Epithelial cell of prostate (primary cell): ENCODE measurements around the gene ZNF705A.
A peak's percentile ranks its signal among the peaks of the same experiment; 100 is the strongest.
"Not testable (repeated sequence)": the region's sequence is repeated elsewhere in the genome, so short reads cannot be mapped to it uniquely, and the experiment has no call there.

Source experiments
- DNase-seq: peaks from one replicate; pipeline ENCODE4 v3.0.0-alpha.2; 2011; ENCODE audit warnings: low read depth, low spot score
- H3K27ac ChIP-seq: fragments of 450-650 bp; 2 replicates; pipeline ENCODE4 v1.5.1; 2017; ENCODE audit warnings: mild to moderate bottlenecking

The ZNF705A gene

GRCh38 chr12:8156845-8157244 is at the start of gene ZNF705A:
Gene ZNF705A (plus strand): TSS chr12:8157015. CDS start chr12:8172626, 15,611 bp downstream.
- peak within 1 kb of the TSS; percentile 75 for H3K27ac ChIP-seq
- peak; percentile 5 for DNase-seq

GRCh38 chr12:8108808-8109398 is 47.9 kb upstream of the ZNF705A start:
- peak; percentile 5 for DNase-seq
- H3K27ac ChIP-seq: no peak overlapping the region

- not testable (repeated sequence) for DNase-seq, H3K27ac ChIP-seq
These were observed 43.7 kb upstream of the ZNF705A start for GRCh38 chr12:8113117-8113516.

GRCh38 chr12:8120072-8120713 is 36.6 kb upstream of the ZNF705A start:
- H3K27ac ChIP-seq: no peak overlapping the region
- DNase-seq: no peak

- H3K27ac ChIP-seq: no peak within 1 kb of the TSS
- no peak for DNase-seq
These were observed 33.5 kb upstream of the ZNF705A start, which contains the start of gene CLEC4A for GRCh38 chr12:8123124-8123912. Gene CLEC4A (plus strand): TSS chr12:8123617. CDS start chr12:8123879, 262 bp downstream.

GRCh38 chr12:8127138-8127537 is 29.7 kb upstream of the ZNF705A start:
- no peak overlapping the region for H3K27ac ChIP-seq
- no peak for DNase-seq

GRCh38 chr12:8133636-8134397 is 23.0 kb upstream of the ZNF705A start:
- H3K27ac ChIP-seq, DNase-seq: not testable (repeated sequence)

GRCh38 chr12:8134398-8134930 is 22.4 kb upstream of the ZNF705A start:
- not testable (repeated sequence) for H3K27ac ChIP-seq, DNase-seq

GRCh38 chr12:8141647-8142046 is 15.2 kb upstream of the ZNF705A start:
- DNase-seq, H3K27ac ChIP-seq: not testable (repeated sequence)

GRCh38 chr12:8143261-8143660 is 13.6 kb upstream of the ZNF705A start:
- H3K27ac ChIP-seq: no peak overlapping the region
- DNase-seq: no peak

GRCh38 chr12:8145754-8146441 is 10.9 kb upstream of the ZNF705A start:
- H3K27ac ChIP-seq: no peak overlapping the region
- no peak for DNase-seq

GRCh38 chr12:8146442-8146771 is 10.4 kb upstream of the ZNF705A start:
- H3K27ac ChIP-seq: no peak overlapping the region
- DNase-seq: no peak

- DNase-seq: no peak
- H3K27ac ChIP-seq: no peak overlapping the region
These were observed 2.3 kb upstream of the ZNF705A start for GRCh38 chr12:8154526-8154925.

GRCh38 chr12:8156416-8156815 is 399 bp upstream of the ZNF705A start:
- H3K27ac ChIP-seq: peak overlapping the region; percentile 75
- no peak for DNase-seq

- no peak for DNase-seq
- peak overlapping the region; percentile 75 for H3K27ac ChIP-seq
These were observed 826 bp downstream of the ZNF705A start for GRCh38 chr12:8157484-8158198.

- not testable (repeated sequence) for DNase-seq, H3K27ac ChIP-seq
These were observed 16.1 kb downstream of the ZNF705A start for GRCh38 chr12:8172911-8173310.

- DNase-seq: peak; percentile 1
- not testable (repeated sequence) for H3K27ac ChIP-seq
These were observed 23.3 kb downstream of the ZNF705A start for GRCh38 chr12:8179989-8180585.

- not testable (repeated sequence) for DNase-seq
These were observed 24.5 kb downstream of the ZNF705A start for GRCh38 chr12:8181271-8181670.

GRCh38 chr12:8182923-8183322 is 26.1 kb downstream of the ZNF705A start:
- not testable (repeated sequence) for DNase-seq, H3K27ac ChIP-seq

More at GRCh38 chr12:8181271-8181670, 24.5 kb downstream of the ZNF705A start:
- H3K27ac ChIP-seq: not testable (repeated sequence)
